Keratinocyte (primary cell): ENCODE results near the gene FBXO17.

Experiments used
- EZH2 ChIP-seq: IDR thresholded peaks from one replicate; pipeline ENCODE4 v1.6.1; 2012; ENCODE audit warnings: inconsistent platforms, mild to moderate bottlenecking, low read length, moderate library complexity
- TF ChIP-seq, protein P1 (sequence below), 3 experiments: IDR thresholded peaks in 1 of 3; conservative IDR thresholded peaks in 1 of 3; optimal IDR thresholded peaks in 1 of 3; 2 replicates in 2 of 3; 3 replicates in 1 of 3; pipeline versions ENCODE3 to v1.5.1; 2011; ENCODE audit warnings: low read length in 3 of 3, mild to moderate bottlenecking in 3 of 3, moderate library complexity in 2 of 3, control low read depth in 1 of 3, inconsistent platforms in 1 of 3; ENCODE audit not compliant: insufficient read depth in 2 of 3; ENCODE audit errors: extremely low read depth in 1 of 3

DNA sequence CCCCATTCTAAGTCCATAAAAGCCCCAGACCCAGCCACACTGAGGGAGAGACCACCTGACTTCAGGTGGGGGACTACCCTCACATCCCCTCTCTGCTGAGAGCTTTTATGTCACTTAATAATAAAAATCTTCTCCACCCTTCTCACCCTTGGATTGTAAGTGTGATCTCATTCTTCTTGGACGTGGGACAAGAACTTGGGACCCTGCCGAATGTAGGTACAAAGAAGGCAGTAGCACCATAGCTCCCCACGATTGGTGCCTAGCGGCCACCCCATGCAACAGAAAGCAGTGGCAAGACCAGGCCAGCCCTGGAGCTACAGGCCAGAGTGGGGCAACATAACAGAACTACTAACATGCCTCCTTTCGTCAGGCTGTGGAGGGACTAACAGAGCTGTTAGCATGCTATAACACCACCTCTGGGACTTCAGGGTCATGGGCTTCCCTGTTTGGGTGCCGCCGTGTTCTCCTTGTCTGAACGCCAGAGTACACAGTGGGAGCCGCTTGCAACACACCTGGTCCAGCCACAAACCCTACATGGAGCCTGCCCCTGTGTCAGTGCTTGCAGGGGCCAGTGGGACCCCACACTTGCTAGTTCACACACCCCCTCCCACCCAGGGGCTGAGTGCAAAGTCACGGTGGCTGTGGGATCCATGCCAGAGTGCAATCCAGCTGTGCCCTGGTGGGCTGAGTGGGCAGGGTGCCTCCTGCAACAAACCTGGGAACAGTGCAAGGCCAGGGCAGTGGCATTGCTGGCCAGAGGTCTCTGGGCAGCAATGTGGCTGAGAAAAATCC, 5.2 kb upstream of the FBXO17 start:
- TF ChIP-seq, protein P1, sequence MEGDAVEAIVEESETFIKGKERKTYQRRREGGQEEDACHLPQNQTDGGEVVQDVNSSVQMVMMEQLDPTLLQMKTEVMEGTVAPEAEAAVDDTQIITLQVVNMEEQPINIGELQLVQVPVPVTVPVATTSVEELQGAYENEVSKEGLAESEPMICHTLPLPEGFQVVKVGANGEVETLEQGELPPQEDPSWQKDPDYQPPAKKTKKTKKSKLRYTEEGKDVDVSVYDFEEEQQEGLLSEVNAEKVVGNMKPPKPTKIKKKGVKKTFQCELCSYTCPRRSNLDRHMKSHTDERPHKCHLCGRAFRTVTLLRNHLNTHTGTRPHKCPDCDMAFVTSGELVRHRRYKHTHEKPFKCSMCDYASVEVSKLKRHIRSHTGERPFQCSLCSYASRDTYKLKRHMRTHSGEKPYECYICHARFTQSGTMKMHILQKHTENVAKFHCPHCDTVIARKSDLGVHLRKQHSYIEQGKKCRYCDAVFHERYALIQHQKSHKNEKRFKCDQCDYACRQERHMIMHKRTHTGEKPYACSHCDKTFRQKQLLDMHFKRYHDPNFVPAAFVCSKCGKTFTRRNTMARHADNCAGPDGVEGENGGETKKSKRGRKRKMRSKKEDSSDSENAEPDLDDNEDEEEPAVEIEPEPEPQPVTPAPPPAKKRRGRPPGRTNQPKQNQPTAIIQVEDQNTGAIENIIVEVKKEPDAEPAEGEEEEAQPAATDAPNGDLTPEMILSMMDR (optimal IDR thresholded peaks at IDR 0.05 in 1 of 3, IDR thresholded peaks at IDR 0.05 in 1 of 3, conservative IDR thresholded peaks at IDR 0.05 in 1 of 3; ENCODE audit: extremely low read depth in 1 of 3, insufficient read depth in 2 of 3, low read length in 3 of 3), result no peak
- TF ChIP-seq EZH2, result no peak
